GM10248 (cell line): ENCODE measurements around the gene FOXRED1.

ENCODE experiments used
- CTCF ChIA-PET: fragments of 300-600 bp; sonication (Branson Sonifier 250); formaldehyde crosslinking; extraction: SDS; loops from one replicate; lab custom pipeline; 2021; ENCODE audit warnings: antibody characterized with exemption; lab: Yijun Ruan, JAX
- POLR2A ChIA-PET: fragments of 350-650 bp; sonication (Branson Sonifier 250); formaldehyde crosslinking; extraction: SDS; loops from one replicate; lab custom pipeline; 2020; ENCODE audit warnings: antibody characterized with exemption; lab: Yijun Ruan, JAX
- DNase-seq: peaks from one replicate; pipeline ENCODE4 v3.0.0; 2012; ENCODE audit errors: extremely low spot score
- TF ChIP-seq, protein P1 (sequence below): IDR thresholded peaks from 2 replicates; pipeline ENCODE4 v1.5.1; 2012; ENCODE audit warnings: mild to moderate bottlenecking, low read depth; ENCODE audit errors: extremely low read depth, missing control alignments, control extremely low read depth

FOXRED1 gene

DNA sequence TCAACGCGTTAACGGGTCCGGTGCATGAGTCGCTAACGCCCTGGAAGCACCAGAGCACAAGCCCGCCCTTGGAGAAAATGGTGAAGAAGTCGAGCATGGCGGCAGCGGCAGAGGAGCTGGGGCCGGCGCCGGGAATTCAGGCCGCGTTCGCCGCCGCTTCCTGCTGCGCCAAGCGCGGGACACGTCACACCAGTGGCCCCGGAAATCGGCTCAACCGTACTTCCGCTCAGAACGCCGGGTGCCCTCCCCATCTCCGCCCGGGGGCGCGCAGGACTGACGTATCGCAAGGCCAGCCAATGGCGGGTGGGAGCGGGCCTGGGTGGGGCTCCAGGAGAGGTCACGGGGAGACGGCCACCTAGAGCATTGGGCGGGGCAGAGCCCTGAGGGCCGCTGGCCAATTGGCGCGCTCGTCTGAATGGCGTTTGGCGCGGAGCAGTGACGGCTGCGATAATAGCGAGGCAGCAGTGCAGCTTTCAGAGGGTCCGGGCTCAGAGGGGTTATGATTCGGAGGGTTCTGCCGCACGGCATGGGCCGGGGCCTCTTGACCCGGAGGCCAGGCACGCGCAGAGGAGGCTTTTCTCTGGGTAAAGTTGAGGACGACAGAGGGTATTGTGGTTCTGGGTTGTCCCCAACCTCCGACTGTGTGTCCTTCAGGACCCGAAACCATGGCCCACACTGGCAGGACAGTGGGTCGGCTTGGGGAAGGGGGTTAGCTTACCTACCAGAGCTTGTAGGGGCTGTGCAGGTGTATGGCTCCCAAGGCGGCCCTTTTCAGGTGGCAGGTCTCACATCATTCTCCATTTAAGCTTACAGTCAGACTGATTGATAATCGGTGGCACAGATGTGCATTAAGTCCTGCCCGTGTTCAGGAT, at the start of gene FOXRED1, which contains the start of gene SRPRA:
Gene FOXRED1 (plus strand): TSS at position 447 of the 872 bp plus-strand sequence. CDS start 53 bp downstream, at position 500.
Gene SRPRA (minus strand): TSS at position 188 of the 872 bp plus-strand sequence. CDS start 91 bp downstream, at position 97.
- ChIA-PET POLR2A (interaction anchor here (1.0 to 1.2 kb wide), 2 partner anchors 10 to 38 kb away, joined by 3 read pairs; no protein-coding TSS in a partner anchor), CTCF (interaction anchor here (1.0 to 1.5 kb wide), 3 partner anchors 11 to 211 kb away, joined by 5 to 7 read pairs (median 6); no protein-coding TSS in a partner anchor)
- DNase-seq: peak; percentile 100
- TF ChIP-seq, protein P1, sequence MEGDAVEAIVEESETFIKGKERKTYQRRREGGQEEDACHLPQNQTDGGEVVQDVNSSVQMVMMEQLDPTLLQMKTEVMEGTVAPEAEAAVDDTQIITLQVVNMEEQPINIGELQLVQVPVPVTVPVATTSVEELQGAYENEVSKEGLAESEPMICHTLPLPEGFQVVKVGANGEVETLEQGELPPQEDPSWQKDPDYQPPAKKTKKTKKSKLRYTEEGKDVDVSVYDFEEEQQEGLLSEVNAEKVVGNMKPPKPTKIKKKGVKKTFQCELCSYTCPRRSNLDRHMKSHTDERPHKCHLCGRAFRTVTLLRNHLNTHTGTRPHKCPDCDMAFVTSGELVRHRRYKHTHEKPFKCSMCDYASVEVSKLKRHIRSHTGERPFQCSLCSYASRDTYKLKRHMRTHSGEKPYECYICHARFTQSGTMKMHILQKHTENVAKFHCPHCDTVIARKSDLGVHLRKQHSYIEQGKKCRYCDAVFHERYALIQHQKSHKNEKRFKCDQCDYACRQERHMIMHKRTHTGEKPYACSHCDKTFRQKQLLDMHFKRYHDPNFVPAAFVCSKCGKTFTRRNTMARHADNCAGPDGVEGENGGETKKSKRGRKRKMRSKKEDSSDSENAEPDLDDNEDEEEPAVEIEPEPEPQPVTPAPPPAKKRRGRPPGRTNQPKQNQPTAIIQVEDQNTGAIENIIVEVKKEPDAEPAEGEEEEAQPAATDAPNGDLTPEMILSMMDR: no peak

DNA sequence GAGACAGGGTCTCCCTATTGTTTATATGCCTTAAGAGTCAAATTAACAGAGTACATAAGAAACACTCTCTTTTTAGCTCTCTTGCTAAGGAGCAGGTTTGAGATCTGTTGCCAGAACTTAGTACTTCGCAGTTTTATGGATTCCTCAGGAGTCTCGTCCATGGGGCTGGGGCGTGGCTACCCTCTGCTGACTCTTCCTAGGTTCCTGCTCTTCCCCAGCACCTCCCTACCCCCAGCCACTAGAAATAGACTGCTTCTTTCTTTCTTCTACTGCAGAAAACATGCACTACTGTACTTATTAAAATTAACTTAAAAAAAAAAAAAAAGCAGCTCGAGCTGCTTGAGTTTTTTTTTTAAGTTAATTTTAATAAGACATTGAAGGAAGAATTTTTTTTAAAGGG, 49.4 kb upstream of the FOXRED1 start:
- CTCF ChIA-PET: interaction anchor here (0.7 to 1.2 kb wide), 2 partner anchors 27 to 43 kb away, joined by 3 read pairs; no protein-coding TSS in a partner anchor

DNA sequence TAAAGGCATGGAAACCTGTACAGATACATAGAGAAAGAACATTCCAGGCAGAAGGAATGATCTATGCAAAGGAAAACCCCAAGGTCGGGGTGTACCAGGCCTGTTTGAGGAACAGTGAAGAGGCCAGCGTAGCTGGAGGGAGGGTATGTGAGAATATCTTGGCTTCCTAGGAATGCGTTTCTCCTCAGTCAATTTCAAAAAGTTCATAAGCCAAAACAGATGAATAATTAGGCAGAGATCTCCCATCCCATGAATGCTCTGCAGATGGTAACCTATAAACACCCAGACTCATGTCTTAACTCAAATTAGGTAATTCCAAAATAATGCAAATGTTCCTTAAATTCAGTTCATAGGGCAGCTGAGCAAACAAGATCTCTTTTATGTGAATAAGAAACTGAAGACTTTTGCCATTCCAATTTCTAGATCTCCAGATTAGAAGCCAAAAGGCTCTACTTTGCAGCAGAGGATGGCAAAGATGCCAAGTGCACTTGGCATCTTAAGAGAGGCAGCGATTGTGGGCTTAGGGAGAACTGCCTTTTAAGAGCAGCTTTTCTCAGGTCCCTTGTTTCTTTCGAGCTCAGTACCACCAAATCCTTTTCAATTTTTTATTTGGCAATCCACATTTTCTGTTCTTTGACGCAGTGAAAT, 44.2 kb upstream of the FOXRED1 start:
- TF ChIP-seq, protein P1: no peak
- no peak for DNase-seq
- ChIA-PET CTCF (interaction anchor here (0.9 kb wide), 1 partner anchor 31 kb away, joined by 3 read pairs; no protein-coding TSS in a partner anchor), POLR2A (no interaction called here)

More for the DNA sequence above, 49.4 kb upstream of the FOXRED1 start:
- POLR2A ChIA-PET: no interaction called here
- DNase-seq: no peak
- TF ChIP-seq, protein P1: no peak

DNA sequence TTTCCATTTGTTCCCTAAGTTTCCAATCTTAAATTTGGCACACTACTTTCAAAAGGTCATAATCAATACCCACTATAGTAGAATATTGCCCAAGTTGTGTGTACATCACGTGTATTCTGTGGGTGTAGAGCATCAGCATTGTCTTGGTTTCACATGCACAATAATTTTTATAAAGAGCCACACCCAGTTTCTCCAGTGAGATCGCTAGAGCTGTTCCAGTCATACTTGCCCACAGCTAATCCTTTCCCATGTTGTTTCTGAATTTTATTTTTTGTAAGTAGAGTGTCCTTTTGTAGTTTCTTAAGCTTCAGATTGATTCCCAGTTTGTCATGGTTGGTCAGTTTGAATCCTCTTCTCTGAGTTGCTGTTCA, 43.7 kb upstream of the FOXRED1 start:
- ChIA-PET POLR2A (no interaction called here), CTCF (interaction anchor here (0.9 kb wide), 1 partner anchor 30 kb away, joined by 3 read pairs; no protein-coding TSS in a partner anchor)
- TF ChIP-seq, protein P1: no peak
- DNase-seq: no peak

- POLR2A ChIA-PET: interaction anchor here (0.6 kb wide), 2 partner anchors 16 to 277 kb away, joined by 4 to 6 read pairs; no protein-coding TSS in a partner anchor
- TF ChIP-seq, protein P1: no peak
- CTCF ChIA-PET: no interaction called here
Observed at GRCh38 chr11:126226334-126227084, 42.4 kb upstream of the FOXRED1 start.

More at GRCh38 chr11:126226334-126227084, 42.4 kb upstream of the FOXRED1 start:
- DNase-seq: no peak
